ENCODE data around the gene KRT20.

The KRT20 gene

DNA sequence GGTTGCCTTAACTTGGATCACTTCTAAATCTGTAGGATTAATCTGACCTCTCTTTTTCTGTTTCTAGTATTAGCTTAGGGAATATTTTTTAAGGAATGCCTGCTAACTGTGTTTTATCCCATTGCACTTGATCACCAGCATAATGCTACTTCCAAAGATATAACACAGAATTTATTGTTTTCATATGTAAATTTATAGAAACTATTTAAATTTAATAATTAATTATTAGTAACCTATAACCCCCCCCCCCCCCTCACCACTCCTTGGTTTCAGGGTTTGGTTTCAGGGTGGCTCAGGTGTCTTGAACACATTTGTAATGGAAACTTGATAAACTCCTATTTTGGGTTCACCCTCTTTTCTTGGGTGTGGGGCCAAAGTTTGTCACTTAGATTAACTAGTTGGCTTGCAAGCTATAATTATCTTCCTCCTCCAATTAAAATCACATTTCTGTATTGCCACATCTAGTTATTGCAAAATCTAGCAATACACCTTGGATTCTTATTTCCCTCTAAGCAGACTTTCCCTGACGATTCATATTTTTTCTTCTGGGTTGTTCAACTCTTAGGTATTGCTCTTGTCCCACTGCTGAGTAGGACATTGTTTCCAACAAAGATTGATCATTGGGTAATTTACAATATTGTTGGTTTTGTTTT is 36.3 kb downstream of the KRT20 start:
- DNase-seq, result no peak

DNA sequence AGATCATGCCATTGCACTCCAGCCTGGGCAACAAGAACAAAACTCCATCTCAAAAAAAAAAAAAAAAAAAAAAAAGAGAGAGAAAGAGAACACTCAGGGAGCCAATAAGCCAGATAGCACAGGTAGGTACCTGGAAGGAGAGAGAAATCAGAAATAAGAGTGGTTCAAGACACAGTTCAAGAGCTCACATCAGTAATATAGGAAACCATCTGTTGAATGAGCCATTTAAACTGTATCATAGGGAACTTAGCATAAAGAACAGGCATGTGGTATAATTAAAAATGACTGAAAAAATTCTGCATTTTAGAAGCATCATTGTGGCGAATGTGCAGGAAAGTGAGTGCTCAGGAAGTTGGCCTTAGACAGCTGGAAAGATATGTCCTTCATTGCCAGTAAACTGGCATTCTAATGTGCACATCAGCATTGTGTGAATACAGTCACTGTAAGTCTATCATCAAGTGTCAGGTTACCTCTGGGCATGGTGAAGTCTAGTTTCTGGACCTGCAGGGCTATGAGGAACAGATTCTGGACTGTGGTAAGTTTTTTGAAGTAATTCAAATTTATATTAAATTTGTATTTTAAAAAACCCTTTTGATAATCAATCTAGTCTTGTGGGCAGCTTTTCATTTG is 38.4 kb downstream of the KRT20 start:
- no peak for DNase-seq

DNA sequence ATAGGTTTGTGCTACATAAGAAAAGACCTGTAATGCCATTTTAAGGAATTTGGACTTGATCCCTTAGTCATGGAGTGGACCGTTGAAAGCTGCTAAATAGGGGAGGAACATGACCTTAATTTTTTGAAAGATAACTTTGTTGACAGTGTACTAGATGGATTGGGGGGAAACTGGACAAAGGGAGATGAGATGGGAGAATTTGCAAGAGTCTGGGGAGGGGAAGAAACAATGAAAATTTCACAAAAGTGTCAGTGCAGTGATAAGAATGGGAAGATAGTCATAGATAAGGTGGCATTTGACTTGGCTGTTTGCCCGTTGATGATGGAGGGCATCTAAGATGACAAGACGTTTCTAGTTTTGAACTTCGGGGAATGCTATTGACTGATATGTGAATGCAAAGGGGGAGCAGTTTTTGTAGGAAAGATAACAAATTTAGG is 40.4 kb downstream of the KRT20 start:
- no peak for DNase-seq

DNA sequence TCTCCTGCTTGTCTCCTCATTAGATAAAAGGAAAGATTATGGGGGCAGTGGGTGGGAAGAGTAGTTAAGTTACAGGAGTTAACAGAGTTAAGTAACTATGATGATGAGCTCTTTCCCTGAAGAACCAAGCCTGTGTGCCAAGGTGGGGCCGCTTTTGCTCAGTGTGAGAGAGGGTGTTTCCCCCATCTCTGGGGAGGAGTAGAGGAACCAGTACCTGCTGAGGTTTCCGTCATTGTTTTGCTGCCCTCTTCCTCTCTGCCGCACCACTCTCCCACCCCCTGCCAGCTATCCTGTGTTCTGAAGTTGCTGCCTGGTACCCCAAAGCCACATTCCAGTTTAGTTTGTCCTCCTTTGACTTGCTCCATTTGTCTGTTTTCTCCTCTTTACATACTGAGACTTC is 41.8 kb downstream of the KRT20 start:
- no peak for DNase-seq

DNA sequence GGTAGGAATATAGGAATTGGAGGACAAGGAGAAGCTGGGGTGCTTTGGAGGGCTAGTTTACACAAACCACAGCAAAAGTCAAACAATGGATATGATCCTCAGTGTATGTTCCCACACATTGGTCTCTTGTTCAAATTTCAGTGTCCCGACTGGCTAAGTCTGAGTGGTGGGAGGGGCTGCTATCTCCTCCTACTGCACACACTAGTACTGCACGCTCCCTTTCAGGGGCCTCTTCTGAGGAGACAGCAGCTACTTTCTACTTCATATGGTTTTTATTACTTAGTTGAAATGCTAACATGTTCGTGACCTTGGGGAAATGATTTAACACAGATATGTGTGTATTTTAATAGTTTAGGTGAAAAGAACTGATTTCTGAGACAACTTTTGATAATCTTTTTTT is 43.8 kb downstream of the KRT20 start:
- DNase-seq, result no peak

DNA sequence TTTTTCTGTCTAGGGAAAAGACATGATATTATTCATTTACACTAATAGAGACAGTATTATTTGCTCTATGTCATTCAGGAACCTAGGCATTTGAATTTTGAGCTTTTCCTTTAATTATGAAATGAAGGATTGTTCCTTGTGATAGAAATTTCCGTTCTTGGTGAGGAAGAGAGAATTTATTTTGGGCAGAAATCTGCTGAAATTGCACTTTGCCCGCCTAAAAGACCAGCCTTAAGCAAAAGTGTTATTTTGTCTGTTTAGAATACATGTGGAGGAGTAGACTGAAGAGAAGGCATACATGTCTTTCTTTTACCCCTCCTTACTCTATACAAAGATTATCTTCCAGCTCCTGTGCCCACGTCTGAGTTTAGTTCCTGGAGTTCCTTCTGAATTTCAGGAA is 45.8 kb downstream of the KRT20 start:
- DNase-seq, result no peak

DNA sequence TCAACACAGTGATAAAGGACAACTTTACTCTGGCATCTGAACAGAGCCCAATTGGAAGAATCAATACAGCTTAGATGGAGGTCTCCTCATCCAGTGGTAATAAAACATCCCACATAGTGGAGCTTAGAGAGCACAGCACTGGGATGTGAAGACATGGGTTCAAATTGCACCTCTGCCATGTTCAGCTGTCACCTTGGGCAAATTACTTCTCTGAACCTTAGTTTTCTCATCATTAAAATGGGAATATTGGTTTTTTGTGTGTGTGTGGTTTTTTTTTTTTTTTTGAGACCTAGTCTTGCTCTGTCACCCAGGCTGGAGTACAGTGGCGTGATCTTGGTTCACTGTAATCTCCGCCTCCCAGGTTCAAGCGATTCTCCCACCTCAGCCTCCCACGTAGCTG is 49.0 kb downstream of the KRT20 start:
- DNase-seq, result no peak

DNA sequence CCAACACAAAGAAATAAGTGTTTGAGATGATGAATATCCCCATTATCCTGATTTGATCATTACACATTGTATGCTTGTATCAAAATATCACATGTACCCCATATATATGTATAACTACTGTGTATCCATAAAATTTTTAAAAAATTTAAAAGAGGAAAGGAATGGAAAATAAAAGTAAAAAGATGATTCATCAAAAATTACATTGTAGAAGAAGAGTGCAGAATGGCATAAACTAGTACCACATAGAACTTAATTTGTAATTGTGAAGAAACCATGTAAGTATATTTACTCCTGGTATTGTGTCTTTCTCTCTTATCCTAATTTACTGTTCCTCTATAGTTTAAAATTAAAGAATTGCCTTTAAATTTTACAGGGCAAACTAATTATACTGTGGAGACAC is 51.2 kb downstream of the KRT20 start:
- no peak for DNase-seq

DNA sequence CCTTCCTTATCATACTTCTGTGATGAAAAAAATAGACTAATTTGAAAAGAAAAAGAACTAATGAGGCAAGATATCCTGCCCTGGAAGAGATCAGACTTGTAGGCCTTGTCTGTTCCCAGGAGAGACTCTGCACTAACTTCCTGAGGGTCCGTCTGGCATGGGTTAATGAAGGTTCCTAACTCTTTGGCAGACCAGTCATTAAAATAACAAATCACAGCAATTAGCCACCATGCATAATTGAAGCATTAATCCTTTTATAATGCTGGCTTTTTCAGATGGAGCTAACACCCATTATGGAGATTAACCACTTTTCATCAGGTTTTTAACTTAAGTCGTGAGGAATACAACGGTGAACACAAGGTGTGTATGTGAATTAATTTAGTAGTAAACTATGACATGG is 52.2 kb downstream of the KRT20 start:
- no peak for DNase-seq

DNA sequence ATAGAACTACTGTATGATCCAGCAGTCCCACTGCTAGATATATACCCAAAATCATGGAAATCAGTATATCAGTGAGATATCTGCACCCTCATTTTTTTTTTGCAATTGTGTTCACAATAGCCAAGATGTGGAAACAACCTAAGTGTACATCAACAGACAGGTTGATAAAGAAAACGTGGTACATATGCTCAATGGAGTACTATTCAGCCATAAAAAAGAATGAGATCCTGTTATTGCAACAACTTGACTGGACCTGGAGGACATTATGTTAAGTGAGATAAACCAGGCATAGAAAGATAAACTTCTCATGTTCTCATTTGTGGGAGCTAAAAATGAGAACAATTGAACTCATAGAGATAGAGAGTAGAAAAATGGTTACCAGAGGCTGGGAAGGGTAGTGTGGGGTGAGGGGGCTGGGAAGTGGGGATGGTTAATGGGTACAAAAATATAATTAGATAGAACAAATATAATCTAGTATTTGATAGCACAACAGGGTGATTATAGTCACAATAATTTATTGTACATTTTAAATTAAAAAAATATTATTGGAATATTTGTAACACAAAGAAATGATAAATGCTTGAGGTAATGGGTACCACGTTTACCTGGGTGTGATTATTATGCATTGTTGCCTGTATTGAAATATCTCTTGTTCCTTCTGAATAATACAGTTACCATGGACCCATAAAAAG is 54.8 kb downstream of the KRT20 start:
- DNase-seq, result no peak

DNA sequence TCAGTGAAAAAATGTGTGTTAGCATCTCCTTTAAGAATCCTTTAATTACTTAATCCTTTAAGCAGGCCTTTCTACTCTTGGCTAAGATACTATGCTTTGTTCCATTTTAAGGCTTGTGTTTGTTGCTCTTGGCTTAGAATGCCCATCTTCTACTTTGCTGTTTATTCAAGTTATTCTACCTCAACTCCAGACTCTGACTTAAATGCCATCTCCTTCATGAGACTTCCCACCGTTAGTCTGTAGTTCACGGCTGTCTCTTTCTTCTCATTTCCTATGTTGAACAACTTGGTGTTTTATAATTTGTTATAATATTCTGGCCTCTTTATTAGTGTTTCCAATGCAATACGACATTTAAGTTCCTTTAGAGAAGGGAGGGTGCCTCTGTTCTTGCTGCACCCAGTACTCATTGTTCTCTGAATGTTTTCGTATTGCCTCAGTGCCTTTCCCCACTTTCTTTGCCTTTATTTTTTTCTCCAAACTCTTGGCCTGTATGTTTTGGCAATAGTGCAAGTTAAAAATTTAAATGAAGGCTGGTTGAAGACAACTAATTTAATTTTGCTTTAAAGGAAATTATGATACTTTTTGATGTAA is 56.5 kb downstream of the KRT20 start:
- no peak for DNase-seq

DNA sequence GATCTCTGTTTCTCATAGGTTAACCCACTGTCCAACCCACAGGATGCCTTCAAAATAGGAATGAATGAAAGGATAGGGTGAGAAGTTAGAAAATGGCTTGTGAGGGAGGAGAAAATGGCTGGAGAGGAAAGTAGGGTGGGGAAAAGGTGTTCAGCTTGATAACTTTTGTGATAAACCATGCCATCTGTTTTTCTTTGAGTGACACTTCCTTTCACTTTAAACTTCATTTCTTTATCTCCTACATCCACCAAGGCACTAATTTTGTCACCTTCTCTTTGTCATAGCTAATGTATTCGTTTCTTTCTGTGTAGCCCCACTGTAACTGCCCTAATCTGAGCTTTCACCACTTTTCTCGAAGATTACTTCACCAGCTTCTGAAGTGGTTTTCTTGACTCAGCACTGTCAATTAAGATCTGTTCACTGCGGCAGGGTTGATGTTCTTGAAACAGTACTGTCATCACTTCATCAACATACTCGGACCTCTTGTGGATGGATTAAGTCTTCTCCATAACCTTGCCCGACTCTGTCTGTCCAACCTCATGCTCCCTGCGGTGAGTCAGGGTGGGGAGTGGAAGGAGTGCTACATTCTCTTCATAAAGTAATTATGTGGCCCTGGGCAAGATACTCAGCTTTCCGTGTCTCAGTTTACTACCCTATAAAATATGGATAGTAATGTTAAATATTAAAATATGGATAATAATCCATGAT is 57.1 kb downstream of the KRT20 start:
- DNase-seq, result no peak

Measured in DMS 273 treated with DMSO at 0.1 percent for 48 hours (cell line).